Measurements from ENCODE around the gene SCAMP1. TPM values are rescaled to one million over a fixed set of nuclear protein-coding genes. Genes with fewer than 3 reads are reported as not detected.

Gene SCAMP1
- total and polyA plus RNA-seq, 2 of the 8 experiments (the other 6 are each of a cell fraction or from before 2014, with no cell fraction given): 18.6 to 55.9 TPM

DNA sequence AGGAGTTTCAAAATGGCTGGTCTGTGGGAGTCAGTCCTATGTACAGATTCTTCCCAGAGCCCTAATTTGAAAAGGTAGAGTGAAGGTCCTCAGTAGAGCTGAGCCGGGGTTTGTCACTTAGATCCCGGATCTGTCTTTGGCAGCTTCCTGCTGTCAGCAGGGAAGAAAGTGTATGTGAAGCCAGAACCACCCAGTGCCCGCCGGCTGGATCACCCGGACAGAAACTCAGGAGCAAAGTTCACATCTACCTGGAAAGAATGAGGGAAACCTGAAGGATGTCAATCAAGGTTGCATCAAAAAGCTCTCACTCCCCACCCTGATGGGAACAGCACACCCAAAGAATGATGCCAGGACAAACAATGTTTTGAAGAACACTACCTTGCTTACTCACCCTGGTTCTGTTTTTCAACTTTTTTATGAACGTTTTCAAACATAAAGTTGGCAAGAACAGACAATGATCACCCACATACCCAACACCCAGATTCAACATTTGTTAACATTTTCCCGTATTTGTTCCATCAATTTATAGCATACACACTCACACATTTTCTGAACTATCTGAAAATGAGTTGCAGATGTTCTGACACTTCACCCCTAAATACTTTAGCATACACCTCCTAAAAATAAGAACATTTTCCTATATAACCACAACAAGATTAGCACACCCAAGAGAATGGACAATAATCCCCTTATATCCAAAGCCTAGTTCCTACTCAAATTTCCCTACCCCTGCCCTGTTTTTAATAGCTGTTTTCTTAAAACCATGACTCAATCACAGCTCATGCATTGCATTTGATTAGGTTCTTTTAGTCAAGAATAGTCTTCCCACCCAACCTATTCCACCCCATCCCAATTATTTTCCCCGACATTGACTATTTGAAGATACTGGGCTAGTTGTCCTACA is 154.3 kb downstream of the SCAMP1 start:
- H3K14ac ChIP-seq (ENCODE audit: insufficient read length): no peak overlapping the region
- no peak overlapping the region for H3K56ac ChIP-seq (replicated peaks; ENCODE audit: insufficient read length, low read depth, low read length)
- H3K9me3 ChIP-seq (ENCODE audit: insufficient read depth in 2 of 2, low read depth in 1 of 2, low read length in 1 of 2): no peaks in the 10 kb centered on the region
- no peak overlapping the region for H2BK120ac ChIP-seq (replicated peaks; ENCODE audit: low read depth, low read length)
- no peak overlapping the region for H4K8ac ChIP-seq (ENCODE audit: extremely low read depth, insufficient read depth, low read length)
- peak overlapping the region; percentile 41; the same call in 1 of the 2 replicates for H2BK5ac ChIP-seq (ENCODE audit: low read depth, low read length)
- H3K27ac ChIP-seq (ENCODE audit: low read depth, low read length): no peak overlapping the region
- no peak overlapping the region for H2AK5ac ChIP-seq (ENCODE audit: low read depth, low read length)
- H2AFZ ChIP-seq (ENCODE audit: low read length): no peak overlapping the region
- no peak overlapping the region for H2BK20ac ChIP-seq (ENCODE audit: low read length)
- peaks cover 4% of the 10 kb centered on the region; the same call in 1 of the 2 replicates for H3K79me1 ChIP-seq (ENCODE audit: low read depth, low read length)
- peaks cover 2 to 9% (median 4%) of the 10 kb centered on the region in 4 experiments; a peak in 5 of 7 replicates for H3K4me1 ChIP-seq (replicated peaks in 1 of 4; ENCODE audit: control insufficient read depth in 3 of 4, insufficient read depth in 4 of 4, low read length in 3 of 4)
- H2BK12ac ChIP-seq (ENCODE audit: low read depth, low read length): no peak overlapping the region; the same call in 1 of the 2 replicates
- no peak overlapping the region for H4K91ac ChIP-seq (replicated peaks; ENCODE audit: insufficient read length, low read length)
- no peak overlapping the region for H3K4me2 ChIP-seq (ENCODE audit: insufficient read depth in 1 of 2, low read depth in 2 of 2, low read length in 2 of 2)
- ChIA-PET POLR2A (ENCODE audit: partially characterized antibody) (no interaction called here), CTCF (ENCODE audit: partially characterized antibody) (interaction anchor here (0.8 to 1.1 kb wide), 2 partner anchors 18 to 52 kb away, joined by 4 to 5 read pairs; no protein-coding TSS in a partner anchor)
- DNase-seq (ENCODE audit: low read depth in 1 of 2, low spot score in 2 of 2) (no peak), FAIRE-seq (no peak)
- 85% methylated on average over 8 of the region's 8 CpGs; no CpG with 5 or more reads in 1 of the 2 experiments for WGBS, 2 experiments (ENCODE audit: extremely low coverage in 1 of 2, insufficient coverage in 1 of 2, insufficient read length in 1 of 2, insufficient replicate concordance in 2 of 2, low coverage in 1 of 2, low lambda C conversion rate in 2 of 2, missing lambda C conversion rate in 1 of 2)
- no peak overlapping the region for H3K4me3 ChIP-seq (ENCODE audit: extremely low read depth in 1 of 4, insufficient read depth in 2 of 4, low read depth in 3 of 4, low read length in 4 of 4)
- H4K20me1 ChIP-seq (replicated peaks in 1 of 2; ENCODE audit: control insufficient read depth in 1 of 2, insufficient read depth in 2 of 2, low read length in 2 of 2): peaks cover 0 to 2% of the 10 kb centered on the region in 2 experiments
- no peak overlapping the region for H2BK15ac ChIP-seq (ENCODE audit: low read length)
- H3K4ac ChIP-seq (replicated peaks; ENCODE audit: insufficient read length, low read depth, low read length): no peak overlapping the region
- no peak overlapping the region for H4K5ac ChIP-seq (ENCODE audit: insufficient read length, low read depth, low read length)
- H3K23me2 ChIP-seq (ENCODE audit: low read depth, low read length): peaks cover 3% of the 10 kb centered on the region
- no peaks in the 10 kb centered on the region; a peak in 1 of 8 replicates for H3K36me3 ChIP-seq (ENCODE audit: control insufficient read depth in 2 of 4, insufficient read depth in 4 of 4, low read length in 3 of 4)
- H3K27me3 ChIP-seq (replicated peaks in 1 of 4; ENCODE audit: control insufficient read depth in 3 of 4, extremely low read depth in 1 of 4, insufficient read depth in 3 of 4, low read length in 3 of 4): no peaks in the 10 kb centered on the region
- peaks cover 0 to 13% of the 10 kb centered on the region in 2 experiments; a peak in 1 of 4 replicates for H3K79me2 ChIP-seq (ENCODE audit: control insufficient read depth in 1 of 2, insufficient read depth in 2 of 2, low read length in 2 of 2)
- no peak overlapping the region for H3K18ac ChIP-seq (ENCODE audit: extremely low read depth, low read length)
- H3K9ac ChIP-seq (replicated peaks in 1 of 4; ENCODE audit: extremely low read depth in 1 of 4, low read depth in 3 of 4, low read length in 3 of 4): no peak overlapping the region
- H3K23ac ChIP-seq (ENCODE audit: insufficient read length): no peak overlapping the region
- TF ChIP-seq GTF2F1 (IDR thresholded peaks at IDR 0.05; ENCODE audit: borderline replicate concordance, low read depth, low read length): no peak
- no peak for TF ChIP-seq EZH2 (IDR thresholded peaks at IDR 0.05; ENCODE audit: low read depth, low read length, severe bottlenecking)
- TF ChIP-seq NANOG (IDR thresholded peaks at IDR 0.05; ENCODE audit: insufficient read depth, low read depth, low read length, poor library complexity, severe bottlenecking): no peak
- TF ChIP-seq EP300 (IDR thresholded peaks at IDR 0.05; ENCODE audit: borderline replicate concordance in 1 of 2, low read depth in 2 of 2, low read length in 2 of 2): no peak
- no peak for TF ChIP-seq SIX5 (IDR thresholded peaks at IDR 0.05; ENCODE audit: low read depth, low read length)
- TF ChIP-seq KDM1A (IDR thresholded peaks at IDR 0.05; ENCODE audit: borderline replicate concordance, low read length): no peak
- TF ChIP-seq ASH2L (IDR thresholded peaks at IDR 0.05; ENCODE audit: low read length): no peak
- TF ChIP-seq SIN3A (conservative IDR thresholded peaks at IDR 0.05 in 1 of 2, IDR thresholded peaks at IDR 0.05 in 1 of 2; ENCODE audit: low read depth in 1 of 2, low read length in 2 of 2): no peak
- TF ChIP-seq ATF3 (IDR thresholded peaks at IDR 0.05; ENCODE audit: insufficient read depth, low read depth, low read length): no peak
- TF ChIP-seq SIRT6 (IDR thresholded peaks at IDR 0.05; ENCODE audit: low read length): no peak
